IMR-90 (cell line): ENCODE data around the gene BTN3A1. TPM values are rescaled to one million over a fixed set of nuclear protein-coding genes. Genes with fewer than 3 reads are reported as not detected.
A peak's percentile ranks its signal among the peaks of the same experiment; 100 is the strongest.

Experiments
- ATAC-seq: fragments of 200-7000 bp; cut with Tn5 transposase; 2 replicates; pipeline ENCODE4 v1.9.1; 2020; ENCODE audit warnings: low read depth, mild to moderate bottlenecking, moderate library complexity
- BruUV-seq: library from RNA; stranded (reverse); fragments of 400-500 nt; replicated peaks from 2 replicates; lab custom pipeline; 2021; lab: Mats Ljungman, UMichigan
- CTCF ChIA-PET: fragments of 300-600 bp; formaldehyde crosslinking; extraction: SDS; loops from one replicate; lab custom pipeline; 2021; ENCODE audit warnings: antibody characterized with exemption; lab: Yijun Ruan, JAX
- POLR2A ChIA-PET: fragments of 300-600 bp; sonication (Branson Sonifier 250); formaldehyde crosslinking; loops from one replicate; lab custom pipeline; 2022; ENCODE audit warnings: antibody characterized with exemption; ENCODE audit not compliant: unreplicated experiment; lab: Charles Lee
- DNase-seq: peaks from one replicate; pipeline ENCODE4 v3.0.0; 2013
- H2AFZ ChIP-seq: replicated peaks from 2 replicates; pipeline ENCODE3; 2013; ENCODE audit warnings: low read length, mild to moderate bottlenecking; ENCODE audit not compliant: poor library complexity
- H2AK5ac ChIP-seq: 2 replicates; pipeline ENCODE4 v1.6.1; 2013; ENCODE audit warnings: low read depth, low read length, inconsistent platforms
- H2AK9ac ChIP-seq: replicated peaks from 2 replicates; pipeline ENCODE3; 2013; ENCODE audit warnings: mild to moderate bottlenecking, low read depth, low read length, moderate library complexity; ENCODE audit not compliant: poor library complexity
- H2BK120ac ChIP-seq: 2 replicates; pipeline ENCODE4 v1.6.1; 2013; ENCODE audit warnings: low read depth, low read length, inconsistent platforms
- H2BK15ac ChIP-seq: 3 replicates; pipeline ENCODE4 v1.6.1; 2013; ENCODE audit warnings: low read depth, low read length, inconsistent platforms
- H2BK20ac ChIP-seq: 2 replicates; pipeline ENCODE4 v1.6.1; 2013; ENCODE audit warnings: low read depth, mild to moderate bottlenecking, inconsistent platforms, low read length, moderate library complexity
- H2BK5ac ChIP-seq: 2 replicates; pipeline ENCODE4 v1.6.1; 2013; ENCODE audit warnings: mild to moderate bottlenecking, low read depth, low read length, inconsistent platforms; ENCODE audit not compliant: poor library complexity, severe bottlenecking
- H3K14ac ChIP-seq: replicated peaks from 2 replicates; pipeline ENCODE4 v1.6.1; 2013; ENCODE audit warnings: low read depth, low read length, inconsistent platforms
- H3K18ac ChIP-seq: 2 replicates; pipeline ENCODE4 v1.6.1; 2013; ENCODE audit warnings: low read depth, low read length, control low read depth
- H3K23ac ChIP-seq: 2 replicates; pipeline ENCODE4 v1.6.1; 2013; ENCODE audit warnings: low read depth, low read length, inconsistent platforms
- H3K27ac ChIP-seq: 2 replicates; pipeline ENCODE4 v1.5.1; 2013; ENCODE audit warnings: mild to moderate bottlenecking, control low read depth, low read length; ENCODE audit not compliant: insufficient read depth
- H3K27me3 ChIP-seq: 2 replicates; pipeline ENCODE4 v1.6.1; 2013; ENCODE audit warnings: low read length; ENCODE audit not compliant: control insufficient read depth, insufficient read depth
- H3K36me3 ChIP-seq: 2 replicates; pipeline ENCODE4 v1.6.1; 2013; ENCODE audit warnings: low read length, mixed read lengths; ENCODE audit not compliant: control insufficient read depth, insufficient read depth
- H3K4ac ChIP-seq: 2 replicates; pipeline ENCODE4 v1.6.1; 2013; ENCODE audit warnings: low read depth, low read length, inconsistent platforms
- H3K4me1 ChIP-seq: 2 replicates; pipeline ENCODE4 v1.6.1; 2013; ENCODE audit warnings: low read length, mixed read lengths; ENCODE audit not compliant: control insufficient read depth, insufficient read depth
- H3K4me2 ChIP-seq: 2 replicates; pipeline ENCODE4 v1.6.1; 2013; ENCODE audit warnings: low read depth, mild to moderate bottlenecking, control low read depth, low read length, moderate library complexity
- H3K4me3 ChIP-seq: 2 replicates; pipeline ENCODE4 v1.5.1; 2013; ENCODE audit warnings: low read depth, mild to moderate bottlenecking, control low read depth, low read length, moderate library complexity; ENCODE audit not compliant: insufficient read depth
- H3K56ac ChIP-seq: 2 replicates; pipeline ENCODE4 v1.6.1; 2013; ENCODE audit warnings: low read length, inconsistent platforms; ENCODE audit not compliant: insufficient read depth; ENCODE audit errors: extremely low read depth
- H3K79me1 ChIP-seq, 2 experiments: 2 replicates each; pipeline ENCODE4 v1.6.1; 2013; ENCODE audit warnings: low read length in 2 of 2, inconsistent platforms in 1 of 2, low read depth in 1 of 2
- H3K9ac ChIP-seq: 2 replicates; pipeline ENCODE4 v1.6.1; 2013; ENCODE audit warnings: low read depth, low read length, control low read depth
- H3K9me1 ChIP-seq: 2 replicates; pipeline ENCODE4 v1.6.1; 2013; ENCODE audit warnings: low read length, inconsistent platforms; ENCODE audit not compliant: insufficient read depth
- H3K9me3 ChIP-seq: 2 replicates; pipeline ENCODE4 v1.6.1; 2013; ENCODE audit warnings: low read length; ENCODE audit not compliant: control insufficient read depth, insufficient read depth
- H4K20me1 ChIP-seq: 2 replicates; pipeline ENCODE4 v1.6.1; 2013; ENCODE audit warnings: low read length, inconsistent platforms; ENCODE audit not compliant: insufficient read depth
- H4K5ac ChIP-seq: 2 replicates; pipeline ENCODE4 v1.6.1; 2013; ENCODE audit warnings: mild to moderate bottlenecking, low read depth, low read length, control low read depth
- H4K8ac ChIP-seq, 2 experiments: 2 replicates each; pipeline ENCODE4 v1.6.1; 2013; ENCODE audit warnings: low read depth in 2 of 2, low read length in 2 of 2, control low read depth in 1 of 2, inconsistent platforms in 1 of 2
- H4K91ac ChIP-seq: 2 replicates; pipeline ENCODE4 v1.6.1; 2013; ENCODE audit warnings: low read depth, low read length, inconsistent platforms; ENCODE audit not compliant: insufficient read depth
- BHLHE40 ChIP-seq: fragments of 150-350 bp; IDR thresholded peaks from 2 replicates; pipeline ENCODE4 v1.6.1; 2016; ENCODE audit warnings: mild to moderate bottlenecking, low read depth, low read length
- MAZ ChIP-seq: IDR thresholded peaks from 2 replicates; pipeline ENCODE4 v1.6.1; 2012; ENCODE audit warnings: low read depth, mild to moderate bottlenecking, low read length, improper control_type of control experiment, moderate library complexity, borderline replicate concordance
- MXI1 ChIP-seq: IDR thresholded peaks from 2 replicates; pipeline ENCODE4 v1.6.1; 2012; ENCODE audit warnings: low read depth, mild to moderate bottlenecking, low read length, moderate library complexity, borderline replicate concordance
- POLR2A ChIP-seq: IDR thresholded peaks from 2 replicates; pipeline ENCODE4 v1.6.1; 2012; ENCODE audit warnings: mild to moderate bottlenecking, low read depth, low read length
- RFX5 ChIP-seq: IDR thresholded peaks from 2 replicates; pipeline ENCODE4 v1.8.0; 2012; ENCODE audit warnings: low read depth, mild to moderate bottlenecking, low read length, moderate library complexity
- SMC3 ChIP-seq: fragments of 150-350 bp; IDR thresholded peaks from 2 replicates; pipeline ENCODE4 v1.6.1; 2016; ENCODE audit warnings: low read depth, mild to moderate bottlenecking, antibody characterized with exemption, low read length, moderate library complexity
- WGBS, 2 experiments: methylation state at CpG; one replicate each; pipeline versions ENCODE4 v1.1.5 to v1.1.7; 2013; ENCODE audit warnings: missing lambda C conversion rate in 2 of 2; ENCODE audit not compliant: insufficient read length in 1 of 2; ENCODE audit errors: extremely low coverage in 2 of 2; 5-methylcytosine and 5-hydroxymethylcytosine counted together
- dilution Hi-C: fragments of 300-500 bp; cut with HindIII; formaldehyde crosslinking; loops from one replicate; pipeline ENCODE4 v1.14.3; 2018; ENCODE audit warnings: low sequenced_read_pairs; ENCODE audit not compliant: unreplicated experiment
- in situ Hi-C: fragments of 300-500 bp; cut with MboI; formaldehyde crosslinking; loops from 3 replicates; pipeline ENCODE4 v1.14.3; 2019; ENCODE audit warnings: low sequenced_read_pairs, inconsistent platforms, mixed read lengths
- intact Hi-C: fragments of 100-400 bp; cut with micrococcal nuclease; formaldehyde crosslinking; loops from 2 replicates; pipeline ENCODE4 v1.10.0; 2022
- polyA plus RNA-seq, 3 experiments: library from polyadenylated mRNA; depleted of rRNA; stranded (reverse); fragments of >200 nt; gene quantifications; 2 replicates each; pipeline ENCODE4 v1.2.3, GENCODE V29; 2012; ENCODE audit warnings: low replicate concordance in 1 of 3
- total RNA-seq: library from RNA; depleted of rRNA; stranded (reverse); fragments of >200 nt; gene quantifications from 2 replicates; pipeline ENCODE4 v1.2.3, GENCODE V29; 2012
- TF ChIP-seq, protein P1 (sequence below): fragments of 150-350 bp; IDR thresholded peaks from 2 replicates; pipeline ENCODE4 v1.6.1; 2017; ENCODE audit warnings: mild to moderate bottlenecking, antibody characterized with exemption, low read length, low read depth

BTN3A1 gene
- total and polyA plus RNA-seq, 2 of the 4 experiments (the other 2 are of a cell fraction) = 14.4 to 16.5 TPM

DNA sequence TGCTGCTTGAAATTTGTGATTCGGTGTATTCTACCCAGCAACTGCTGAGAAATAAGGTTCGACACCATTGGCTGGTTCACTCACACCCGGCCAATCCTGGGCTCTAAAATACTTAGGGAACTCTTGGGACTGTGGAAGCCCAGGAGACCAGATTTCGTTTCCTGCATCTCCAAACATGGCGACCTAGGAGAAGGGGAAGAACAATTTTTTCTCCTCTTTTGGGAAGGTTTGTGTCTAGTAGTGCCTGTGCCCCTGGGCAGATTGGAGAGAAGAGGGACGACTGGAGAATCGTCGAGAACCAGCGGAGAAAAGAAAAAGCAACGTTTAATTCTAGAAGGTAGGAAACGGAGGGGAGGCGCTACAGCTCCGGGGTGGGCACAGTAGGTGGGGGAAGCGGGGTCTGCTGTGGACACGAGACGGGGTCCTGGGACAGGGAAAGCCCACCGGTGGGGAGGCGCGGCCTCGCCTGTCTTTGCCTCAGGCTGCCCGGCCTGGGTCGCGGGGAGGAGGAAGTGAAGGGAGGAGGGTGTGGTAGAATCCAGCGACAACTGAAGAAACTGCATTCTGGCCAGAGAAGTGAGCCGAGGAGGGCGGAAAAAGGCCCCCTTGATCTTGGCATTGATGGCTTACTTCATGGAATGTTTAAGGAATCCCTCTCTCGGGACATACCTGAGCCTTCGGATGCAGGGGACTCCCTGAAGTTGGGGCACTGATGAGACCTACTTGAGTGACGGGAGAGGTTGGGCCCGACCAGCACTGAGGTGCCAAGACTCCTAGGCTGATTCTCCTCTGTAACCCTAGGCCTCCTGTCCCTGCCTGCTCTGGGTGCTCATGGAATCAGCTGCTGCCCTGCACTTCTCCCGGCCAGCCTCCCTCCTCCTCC lies 56.0 kb downstream of the BTN3A1 start, which contains the start of gene BTN2A1:
TSS of gene BTN2A1 (plus strand) at position 150 of the 883 bp plus-strand sequence. CDS start at position 832, 682 bp downstream.
- Histone ChIP-seq H2AK5ac (peak within 1 kb of the TSS; percentile 92; the same call in 1 of the 2 replicates), H3K9me1 (peaks cover 34% of the 10 kb centered on the region), H3K56ac (peak within 1 kb of the TSS; percentile 100), H3K18ac (peak within 1 kb of the TSS; percentile 90), H2AK9ac (peak within 1 kb of the TSS; percentile 94), H3K4me2 (peak within 1 kb of the TSS; percentile 99), H3K4ac (peak within 1 kb of the TSS; percentile 99), H4K20me1 (peaks cover 16% of the 10 kb centered on the region; the same call in 1 of the 2 replicates), H3K9ac (peak within 1 kb of the TSS; percentile 100), H4K5ac (peak within 1 kb of the TSS; percentile 86), H4K91ac (peak within 1 kb of the TSS; percentile 96), H3K4me1 (peaks cover 13% of the 10 kb centered on the region), H2BK20ac (peak within 1 kb of the TSS; percentile 74), H3K23ac (peak within 1 kb of the TSS; percentile 100), H3K4me3 (peak within 1 kb of the TSS; percentile 75), H2BK15ac (peak within 1 kb of the TSS; percentile 90; the same call in 1 of the 3 replicates), H4K8ac (peak within 1 kb of the TSS; percentile 94 to 100), H3K36me3 (peaks cover 28% of the 10 kb centered on the region), H3K27ac (peak within 1 kb of the TSS; percentile 98), H3K9me3 (no peaks in the 10 kb centered on the region), H3K14ac (peak within 1 kb of the TSS; percentile 100), H2BK5ac (peak within 1 kb of the TSS; percentile 96), H2BK120ac (peak within 1 kb of the TSS; percentile 92), H3K27me3 (no peaks in the 10 kb centered on the region), H2AFZ (peak within 1 kb of the TSS; percentile 95), H3K79me1 (peaks cover 35 to 58% of the 10 kb centered on the region in 2 experiments)
- TF ChIP-seq BHLHE40 (peak; percentile 23; the same call in 1 of the 2 replicates), SMC3 (no peak), MAZ (peak; percentile 38; the same call in 1 of the 2 replicates), MXI1 (no peak), RFX5 (peak; percentile 99), POLR2A (peak; percentile 54; the same call in 1 of the 2 replicates)
- TF ChIP-seq, protein P1, sequence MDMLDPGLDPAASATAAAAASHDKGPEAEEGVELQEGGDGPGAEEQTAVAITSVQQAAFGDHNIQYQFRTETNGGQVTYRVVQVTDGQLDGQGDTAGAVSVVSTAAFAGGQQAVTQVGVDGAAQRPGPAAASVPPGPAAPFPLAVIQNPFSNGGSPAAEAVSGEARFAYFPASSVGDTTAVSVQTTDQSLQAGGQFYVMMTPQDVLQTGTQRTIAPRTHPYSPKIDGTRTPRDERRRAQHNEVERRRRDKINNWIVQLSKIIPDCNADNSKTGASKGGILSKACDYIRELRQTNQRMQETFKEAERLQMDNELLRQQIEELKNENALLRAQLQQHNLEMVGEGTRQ = no peak
- 2% methylated on average over 8 of the region's 31 CpGs; no CpG with 5 or more reads in 1 of the 2 experiments for WGBS, 2 experiments
- CTCF ChIA-PET = no interaction called here
- dilution Hi-C loops = no loop called here
- peak; percentile 98 for ATAC-seq
- BruUV-seq = no TSS peak
- in situ Hi-C loops = no loop called here
- peak; percentile 95 for DNase-seq
- POLR2A ChIA-PET = no interaction called here
- intact Hi-C loops = loop anchor here (5.0 kb wide), 1 partner anchor 79 kb away; the partner anchor contains the start of gene HMGN4
